GM12873 (cell line): Measurements from ENCODE around the gene KIF3A.
A peak's percentile ranks its signal among the peaks of the same experiment; 100 is the strongest.

ENCODE experiments used
- TF ChIP-seq, protein P1 (sequence below): IDR thresholded peaks from 2 replicates; pipeline ENCODE4 v1.5.1; 2012; ENCODE audit warnings: low read depth, mild to moderate bottlenecking, moderate library complexity, low read length, control low read depth; ENCODE audit not compliant: insufficient read depth; ENCODE audit errors: missing control alignments

KIF3A gene

GRCh38 chr5:132751444-132751843 is 14.1 kb upstream of the KIF3A start:
- TF ChIP-seq, protein P1, sequence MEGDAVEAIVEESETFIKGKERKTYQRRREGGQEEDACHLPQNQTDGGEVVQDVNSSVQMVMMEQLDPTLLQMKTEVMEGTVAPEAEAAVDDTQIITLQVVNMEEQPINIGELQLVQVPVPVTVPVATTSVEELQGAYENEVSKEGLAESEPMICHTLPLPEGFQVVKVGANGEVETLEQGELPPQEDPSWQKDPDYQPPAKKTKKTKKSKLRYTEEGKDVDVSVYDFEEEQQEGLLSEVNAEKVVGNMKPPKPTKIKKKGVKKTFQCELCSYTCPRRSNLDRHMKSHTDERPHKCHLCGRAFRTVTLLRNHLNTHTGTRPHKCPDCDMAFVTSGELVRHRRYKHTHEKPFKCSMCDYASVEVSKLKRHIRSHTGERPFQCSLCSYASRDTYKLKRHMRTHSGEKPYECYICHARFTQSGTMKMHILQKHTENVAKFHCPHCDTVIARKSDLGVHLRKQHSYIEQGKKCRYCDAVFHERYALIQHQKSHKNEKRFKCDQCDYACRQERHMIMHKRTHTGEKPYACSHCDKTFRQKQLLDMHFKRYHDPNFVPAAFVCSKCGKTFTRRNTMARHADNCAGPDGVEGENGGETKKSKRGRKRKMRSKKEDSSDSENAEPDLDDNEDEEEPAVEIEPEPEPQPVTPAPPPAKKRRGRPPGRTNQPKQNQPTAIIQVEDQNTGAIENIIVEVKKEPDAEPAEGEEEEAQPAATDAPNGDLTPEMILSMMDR, result no peak

DNA sequence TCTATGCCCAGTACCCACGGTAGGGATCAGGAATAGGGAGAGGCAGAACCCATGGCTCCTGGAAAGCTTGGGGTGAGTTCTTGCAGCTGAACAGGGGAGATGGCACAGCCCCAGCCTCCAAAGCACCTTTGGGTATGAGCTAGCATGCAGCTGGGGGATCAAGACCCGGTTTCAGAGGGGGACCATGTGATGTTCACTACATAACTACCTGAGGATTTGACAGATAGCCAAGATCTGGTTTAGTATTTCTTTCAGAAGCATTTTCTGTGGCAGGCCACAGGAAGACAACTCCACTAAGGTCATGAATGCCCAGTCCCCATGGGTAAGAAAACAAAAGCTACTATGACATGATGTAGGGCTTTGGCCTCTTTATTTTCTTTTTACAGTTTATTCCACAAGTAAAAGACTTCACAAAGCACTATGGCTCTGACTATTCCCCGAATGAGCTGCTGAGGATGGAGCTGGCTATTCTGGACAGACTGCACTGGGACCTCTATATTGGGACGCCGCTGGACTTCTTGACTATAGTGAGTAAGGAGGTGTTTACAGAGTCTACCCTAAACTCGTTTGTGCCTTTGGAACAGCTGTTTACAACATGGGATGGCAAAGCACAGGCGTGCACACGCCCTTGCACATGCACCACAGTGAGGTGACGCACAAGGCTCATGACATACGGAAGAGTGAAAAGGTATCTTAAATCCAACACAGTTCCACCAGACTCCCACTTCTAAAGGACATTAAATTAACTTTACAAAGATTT is 13.3 kb upstream of the KIF3A start:
- TF ChIP-seq, protein P1, result no peak

GRCh38 chr5:132749506-132749905 is 12.2 kb upstream of the KIF3A start:
- TF ChIP-seq, protein P1, result no peak

DNA sequence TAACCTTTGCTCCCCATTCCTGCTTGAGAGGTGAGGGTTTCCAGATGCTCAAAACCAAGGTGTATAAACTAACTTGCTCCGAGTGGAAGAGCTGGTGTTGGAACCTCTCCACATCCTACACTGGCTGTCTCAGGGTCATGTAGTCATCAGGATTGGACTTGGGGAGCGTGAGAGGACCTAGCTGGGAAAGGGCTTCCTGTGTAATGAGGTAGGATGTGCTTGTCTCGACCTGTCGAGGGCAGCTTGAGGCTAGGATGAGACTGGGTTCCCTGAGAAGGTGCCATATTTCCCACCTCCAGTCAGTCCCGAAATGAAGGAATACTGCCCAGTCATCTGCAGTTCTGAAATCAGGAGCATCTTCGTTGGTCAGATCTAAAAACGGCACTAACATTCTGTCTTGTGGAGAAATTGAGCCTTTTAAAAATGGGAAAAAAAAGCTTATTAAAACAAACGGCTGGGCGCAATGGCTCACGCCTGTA is 11.2 kb upstream of the KIF3A start:
- TF ChIP-seq, protein P1, result no peak

DNA sequence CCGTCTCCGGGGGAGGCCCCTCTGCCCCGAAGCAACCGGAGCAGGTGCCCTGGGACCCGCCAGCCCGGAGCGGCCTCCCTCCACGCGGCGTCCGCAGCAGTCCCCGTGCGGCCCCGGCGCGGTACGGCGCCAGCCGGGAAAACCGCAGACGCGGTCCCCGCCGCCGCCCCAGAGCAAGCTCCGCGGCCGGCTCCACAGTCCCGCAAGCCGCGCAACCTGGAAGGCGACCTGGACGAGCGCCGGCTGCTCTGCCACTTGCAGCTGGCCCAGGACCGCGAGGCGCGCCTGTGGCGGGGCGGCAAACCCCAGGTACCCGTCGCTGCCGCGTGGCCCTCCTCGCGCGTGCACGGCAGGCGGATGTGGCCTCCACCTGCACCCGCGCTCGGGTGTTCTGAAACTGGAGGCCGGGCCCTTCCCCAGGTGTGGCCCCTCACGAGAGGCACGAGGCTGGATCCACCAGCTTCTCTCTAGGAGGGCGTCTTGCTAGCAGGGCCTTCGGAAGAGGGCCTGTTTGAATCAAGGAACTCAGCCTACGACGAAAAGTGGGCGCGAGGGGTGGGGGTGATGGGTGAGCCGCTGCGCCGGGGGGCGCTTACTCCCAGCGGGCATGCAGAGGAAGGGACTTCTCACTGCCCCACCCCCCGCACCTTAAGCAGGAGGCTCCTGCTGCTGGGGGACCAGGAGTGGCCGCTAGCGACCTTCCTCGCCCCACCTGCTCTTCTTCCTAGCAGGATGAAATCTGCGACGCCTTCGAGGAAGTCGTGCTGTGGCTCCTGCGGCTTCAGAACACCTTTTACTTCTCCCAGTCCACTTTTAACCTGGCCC is 10.5 kb upstream of the KIF3A start:
- TF ChIP-seq, protein P1, result no peak

- TF ChIP-seq, protein P1, result peak; percentile 59
Measured at GRCh38 chr5:132746954-132747615, 9.7 kb upstream of the KIF3A start, which contains the start of gene CCNI2. Gene CCNI2, plus strand, starts transcription at chr5:132747426. Its CDS starts 70 bp downstream, at chr5:132747496.

DNA sequence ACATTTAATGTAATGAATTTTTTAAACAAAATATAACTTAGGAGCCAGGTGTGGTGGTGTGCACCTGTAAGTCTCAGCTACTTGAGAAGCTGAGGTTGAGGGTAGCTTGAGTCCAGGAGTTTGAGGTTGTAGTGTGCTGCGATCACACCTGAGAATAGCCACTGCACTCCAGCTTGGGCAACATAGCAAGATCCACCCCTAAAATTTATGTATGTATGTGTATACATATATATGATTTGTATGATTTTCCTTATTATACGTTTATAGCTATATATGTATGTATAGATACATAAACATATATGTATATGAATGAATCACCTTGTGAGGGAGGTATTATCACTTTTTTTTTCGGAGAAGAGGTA is 9.2 kb upstream of the KIF3A start:
- TF ChIP-seq, protein P1, result no peak
